GM12878 (cell line): Measurements from ENCODE around the gene KIF5A. TPM values are rescaled to one million over a fixed set of nuclear protein-coding genes. Genes with fewer than 3 reads are reported as not detected.

Experiments
- KLF5 ChIP-seq: fragments of 450-650 bp; IDR thresholded peaks from 2 replicates; pipeline ENCODE4 v1.6.1; 2014; ENCODE audit warnings: mild to moderate bottlenecking; ENCODE audit not compliant: partially characterized antibody
- POLR2AphosphoS2 ChIP-seq: IDR thresholded peaks from 2 replicates; pipeline ENCODE4 v1.6.1; 2011; ENCODE audit warnings: low read depth, mild to moderate bottlenecking, low read length, improper control_type of control experiment, moderate library complexity
- SMC3 ChIP-seq: IDR thresholded peaks from 2 replicates; pipeline ENCODE4 v1.6.1; 2011; ENCODE audit warnings: low read length, improper control_type of control experiment, borderline replicate concordance
- STAT1 ChIP-seq: fragments of 450-650 bp; conservative IDR thresholded peaks from 2 replicates; pipeline ENCODE4 v1.6.1; 2014; ENCODE audit warnings: antibody characterized with exemption, mild to moderate bottlenecking
- STAT3 ChIP-seq: IDR thresholded peaks from 2 replicates; pipeline ENCODE4 v1.6.1; 2011; ENCODE audit warnings: low read depth, low read length, improper control_type of control experiment
- SUZ12 ChIP-seq: fragments of 200-600 bp; sonication (generic); IDR thresholded peaks from one replicate; pipeline ENCODE4 v1.6.1; 2018; ENCODE audit warnings: antibody characterized with exemption, mild to moderate bottlenecking; ENCODE audit not compliant: unreplicated experiment
- polyA plus RNA-seq, 11 experiments: library from polyadenylated mRNA; depleted of rRNA in 4 of 11; unstranded in 6 of 11; stranded (reverse) in 5 of 11; fragments of >200 nt; fragmentation: Nextera tagmentation in 4 of 11; fragmentation: Illumina TruSeq in 1 of 11; extraction: Ambion mirVana in 4 of 11; extraction: Trizol in 1 of 11; gene quantifications; 1 replicate in 1 of 11; 2 replicates in 10 of 11; pipeline versions ENCODE4 v1.2.1 to v1.2.3, GENCODE V29; 2011 to 2016; ENCODE audit warnings: inconsistent platforms in 2 of 11, missing spikeins in 2 of 11, low read depth in 1 of 11
- total RNA-seq, 4 experiments: library from RNA; depleted of rRNA in 3 of 4; stranded (reverse); fragments of >200 nt in 3 of 4; fragmentation: Illumina TruSeq in 1 of 4; extraction: Trizol in 1 of 4; gene quantifications; 2 replicates each; pipeline versions ENCODE4 v1.2.1 to v1.2.3, GENCODE V29; 2013 to 2021
- TF ChIP-seq, protein P1 (sequence below): IDR thresholded peaks from 2 replicates; pipeline ENCODE4 v1.6.1; 2011; ENCODE audit warnings: borderline replicate concordance, low read depth, mild to moderate bottlenecking, moderate library complexity, low read length; ENCODE audit not compliant: insufficient read depth, poor library complexity, severe bottlenecking
- TF ChIP-seq, protein P2 (sequence below): fragments of 450-650 bp; IDR thresholded peaks from 2 replicates; pipeline ENCODE4 v1.6.1; 2014; ENCODE audit warnings: mild to moderate bottlenecking
- TF ChIP-seq, protein P3 (sequence below): fragments of 450-650 bp; IDR thresholded peaks from 2 replicates; pipeline ENCODE4 v1.6.1; 2016; ENCODE audit warnings: mild to moderate bottlenecking

The KIF5A gene
- total and polyA plus RNA-seq, 10 of the 15 experiments (the other 5 are each of a cell fraction or from before 2014, with no cell fraction given), result 0.35 to 2.9 (median 0.97) TPM

DNA sequence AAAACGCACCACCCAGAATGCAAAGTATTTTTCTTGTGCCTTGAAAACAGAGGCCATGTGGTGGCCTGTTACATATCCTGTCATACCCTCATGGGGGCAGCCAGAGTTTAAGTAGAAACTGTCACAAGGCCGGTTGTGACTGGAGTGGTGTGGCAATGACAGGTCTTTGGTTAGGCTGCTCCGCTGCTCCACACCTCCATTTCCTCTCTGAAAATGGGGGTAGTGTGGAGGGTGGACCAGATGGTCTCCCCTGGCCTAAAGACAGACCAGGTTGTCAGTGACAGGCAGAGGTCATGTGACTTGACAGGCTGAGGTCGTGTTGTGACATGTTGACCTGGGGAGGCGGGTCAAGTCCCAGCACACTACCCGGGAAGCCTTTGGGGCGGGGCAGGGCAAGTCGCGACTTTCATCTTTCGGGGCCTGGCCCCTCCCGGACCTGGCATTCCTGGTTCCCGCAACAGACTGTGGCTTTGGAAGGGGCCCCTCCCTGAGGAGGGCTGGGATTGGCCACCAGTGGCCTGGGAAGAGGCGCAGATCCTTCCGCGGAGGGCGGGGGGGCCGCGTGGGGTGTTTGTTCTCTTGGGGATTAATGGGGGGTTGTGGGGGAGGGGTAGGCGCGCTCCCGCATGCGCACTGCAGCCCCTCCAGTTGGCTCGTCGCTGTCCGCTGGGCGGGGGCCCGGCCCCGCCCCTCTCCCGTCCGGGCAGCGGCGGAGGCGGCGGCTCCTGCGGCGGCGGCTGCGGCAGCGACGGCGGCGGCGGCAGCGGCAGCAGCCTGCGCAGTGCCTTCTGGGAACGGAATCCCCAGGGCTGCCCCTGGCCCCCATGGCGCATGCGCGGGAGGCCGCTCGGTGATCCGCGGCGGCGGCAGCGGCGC lies 27.6 kb upstream of the KIF5A start, which contains the start of gene MBD6 (continued):
- TF ChIP-seq, protein P1, sequence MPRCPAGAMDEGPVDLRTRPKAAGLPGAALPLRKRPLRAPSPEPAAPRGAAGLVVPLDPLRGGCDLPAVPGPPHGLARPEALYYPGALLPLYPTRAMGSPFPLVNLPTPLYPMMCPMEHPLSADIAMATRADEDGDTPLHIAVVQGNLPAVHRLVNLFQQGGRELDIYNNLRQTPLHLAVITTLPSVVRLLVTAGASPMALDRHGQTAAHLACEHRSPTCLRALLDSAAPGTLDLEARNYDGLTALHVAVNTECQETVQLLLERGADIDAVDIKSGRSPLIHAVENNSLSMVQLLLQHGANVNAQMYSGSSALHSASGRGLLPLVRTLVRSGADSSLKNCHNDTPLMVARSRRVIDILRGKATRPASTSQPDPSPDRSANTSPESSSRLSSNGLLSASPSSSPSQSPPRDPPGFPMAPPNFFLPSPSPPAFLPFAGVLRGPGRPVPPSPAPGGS, result peak; percentile 13
- TF ChIP-seq SUZ12 (no peak), SMC3 (0 out of 2 replicates have a peak, but pooled peaks have one; percentile 11), KLF5 (no peak), STAT3 (no peak), STAT1 (peak; percentile 88; the same call in 1 of the 2 replicates), POLR2AphosphoS2 (peak; percentile 74; the same call in 1 of the 2 replicates)
- TF ChIP-seq, protein P2, sequence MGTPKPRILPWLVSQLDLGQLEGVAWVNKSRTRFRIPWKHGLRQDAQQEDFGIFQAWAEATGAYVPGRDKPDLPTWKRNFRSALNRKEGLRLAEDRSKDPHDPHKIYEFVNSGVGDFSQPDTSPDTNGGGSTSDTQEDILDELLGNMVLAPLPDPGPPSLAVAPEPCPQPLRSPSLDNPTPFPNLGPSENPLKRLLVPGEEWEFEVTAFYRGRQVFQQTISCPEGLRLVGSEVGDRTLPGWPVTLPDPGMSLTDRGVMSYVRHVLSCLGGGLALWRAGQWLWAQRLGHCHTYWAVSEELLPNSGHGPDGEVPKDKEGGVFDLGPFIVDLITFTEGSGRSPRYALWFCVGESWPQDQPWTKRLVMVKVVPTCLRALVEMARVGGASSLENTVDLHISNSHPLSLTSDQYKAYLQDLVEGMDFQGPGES, result no peak
- TF ChIP-seq, protein P3, sequence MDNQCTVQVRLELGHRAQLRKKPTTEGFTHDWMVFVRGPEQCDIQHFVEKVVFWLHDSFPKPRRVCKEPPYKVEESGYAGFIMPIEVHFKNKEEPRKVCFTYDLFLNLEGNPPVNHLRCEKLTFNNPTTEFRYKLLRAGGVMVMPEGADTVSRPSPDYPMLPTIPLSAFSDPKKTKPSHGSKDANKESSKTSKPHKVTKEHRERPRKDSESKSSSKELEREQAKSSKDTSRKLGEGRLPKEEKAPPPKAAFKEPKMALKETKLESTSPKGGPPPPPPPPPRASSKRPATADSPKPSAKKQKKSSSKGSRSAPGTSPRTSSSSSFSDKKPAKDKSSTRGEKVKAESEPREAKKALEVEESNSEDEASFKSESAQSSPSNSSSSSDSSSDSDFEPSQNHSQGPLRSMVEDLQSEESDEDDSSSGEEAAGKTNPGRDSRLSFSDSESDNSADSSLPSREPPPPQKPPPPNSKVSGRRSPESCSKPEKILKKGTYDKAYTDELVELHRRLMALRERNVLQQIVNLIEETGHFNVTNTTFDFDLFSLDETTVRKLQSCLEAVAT, result no peak; the same call in 1 of the 2 replicates
